Neural progenitor cell (in vitro differentiated cells): ENCODE data around the gene CCL8. TPM values are rescaled to one million over a fixed set of nuclear protein-coding genes. Genes with fewer than 3 reads are reported as not detected.

ENCODE experiments used
- DNase-seq: peaks from one replicate; pipeline ENCODE4 v3.0.0-alpha.2; 2016; ENCODE audit warnings: low spot score
- H2AFZ ChIP-seq: fragments of 200-600 bp; sonication (generic); replicated peaks from 2 replicates; pipeline ENCODE4 v1.6.1; 2016; ENCODE audit warnings: antibody characterized with exemption
- H3F3A ChIP-seq: fragments of 200-600 bp; sonication (generic); 2 replicates; pipeline ENCODE4 v1.6.1; 2016; ENCODE audit warnings: antibody characterized with exemption, low read depth
- H3K27ac ChIP-seq: fragments of 200-600 bp; sonication (generic); 2 replicates; pipeline ENCODE4 v1.5.1; 2016; ENCODE audit warnings: mild to moderate bottlenecking
- H3K27me3 ChIP-seq: fragments of 200-600 bp; sonication (generic); 2 replicates; pipeline ENCODE4 v1.6.1; 2016; ENCODE audit warnings: mild to moderate bottlenecking, moderate library complexity
- H3K36me3 ChIP-seq: fragments of 200-600 bp; sonication (generic); 2 replicates; pipeline ENCODE4 v1.5.1; 2016
- H3K4me1 ChIP-seq: fragments of 200-600 bp; sonication (generic); 2 replicates; pipeline ENCODE4 v1.6.1; 2016; ENCODE audit warnings: mixed run types
- H3K4me2 ChIP-seq: fragments of 200-600 bp; sonication (generic); 2 replicates; pipeline ENCODE4 v1.6.1; 2016
- H3K4me3 ChIP-seq: fragments of 200-600 bp; sonication (generic); 2 replicates; pipeline ENCODE4 v1.5.1; 2016
- H3K79me2 ChIP-seq: fragments of 200-600 bp; sonication (generic); 2 replicates; pipeline ENCODE4 v1.6.1; 2016; ENCODE audit warnings: low read depth
- H3K9ac ChIP-seq: fragments of 200-600 bp; sonication (generic); 2 replicates; pipeline ENCODE4 v1.6.1; 2016
- H3K9me3 ChIP-seq: fragments of 200-600 bp; sonication (generic); 2 replicates; pipeline ENCODE4 v1.5.1; 2016; ENCODE audit warnings: low read depth
- H4K20me1 ChIP-seq: fragments of 200-600 bp; sonication (generic); 2 replicates; pipeline ENCODE4 v1.6.1; 2016; ENCODE audit warnings: low read depth
- H3K27ac Mint-ChIP-seq: 3 replicates; pipeline ENCODE4 v1.8.0; 2021; ENCODE audit warnings: mixed read lengths
- H3K27me3 Mint-ChIP-seq: 2 replicates; pipeline ENCODE4 v1.8.0; 2022; ENCODE audit warnings: low read depth, mild to moderate bottlenecking, inconsistent platforms, moderate library complexity, mixed read lengths; ENCODE audit not compliant: insufficient read depth
- H3K36me3 Mint-ChIP-seq: 3 replicates; pipeline ENCODE4 v1.8.0; 2021; ENCODE audit warnings: mixed read lengths
- H3K4me1 Mint-ChIP-seq: 3 replicates; pipeline ENCODE4 v1.8.0; 2021; ENCODE audit warnings: mixed read lengths
- H3K4me3 Mint-ChIP-seq: 3 replicates; pipeline ENCODE4 v1.8.0; 2021; ENCODE audit warnings: mild to moderate bottlenecking, moderate library complexity, mixed read lengths
- H3K9me3 Mint-ChIP-seq: 3 replicates; pipeline ENCODE4 v1.8.0; 2020; ENCODE audit warnings: mixed read lengths
- CTCF ChIP-seq: fragments of 200-600 bp; sonication (generic); IDR thresholded peaks from 2 replicates; pipeline ENCODE4 v1.5.1; 2017; ENCODE audit warnings: antibody characterized with exemption, mild to moderate bottlenecking
- EZH2 ChIP-seq: fragments of 200-600 bp; sonication (generic); IDR thresholded peaks from 2 replicates; pipeline ENCODE4 v1.6.1; 2017; ENCODE audit warnings: antibody characterized with exemption, mild to moderate bottlenecking, moderate library complexity
- EZH2phosphoT487 ChIP-seq: fragments of 200-600 bp; sonication (generic); IDR thresholded peaks from 2 replicates; pipeline ENCODE4 v1.6.1; 2017; ENCODE audit warnings: antibody characterized with exemption
- total RNA-seq: library from RNA; depleted of rRNA; stranded (reverse); fragments of >200 nt; gene quantifications from 2 replicates; pipeline ENCODE4 v1.2.3, GENCODE V29; 2015; ENCODE audit warnings: low replicate concordance

CCL8 gene
- total RNA-seq, 1 donor from 2014 or later = not detected

GRCh38 chr17:34352191-34352590 is 33.0 kb downstream of the CCL8 start:
- TF ChIP-seq EZH2phosphoT487 (no peak), CTCF (no peak), EZH2 (no peak)
- no peak for DNase-seq
- Mint-ChIP-seq H3K9me3 (peaks cover 7% of the 10 kb centered on the region), H3K36me3 (no peaks in the 10 kb centered on the region), H3K4me1 (no peaks in the 10 kb centered on the region), H3K4me3 (no peak overlapping the region), H3K27me3 (peaks cover 8% of the 10 kb centered on the region), H3K27ac (no peak overlapping the region)
- Histone ChIP-seq H3K9ac (no peak overlapping the region), H3K4me2 (no peak overlapping the region), H3K4me3 (no peak overlapping the region), H3K4me1 (no peaks in the 10 kb centered on the region), H3K79me2 (no peaks in the 10 kb centered on the region), H2AFZ (no peak overlapping the region), H3K36me3 (no peaks in the 10 kb centered on the region), H3K27ac (no peak overlapping the region), H3K27me3 (no peaks in the 10 kb centered on the region), H3F3A (no peaks in the 10 kb centered on the region), H3K9me3 (no peaks in the 10 kb centered on the region), H4K20me1 (no peaks in the 10 kb centered on the region)

- H3K4me1 ChIP-seq = no peaks in the 10 kb centered on the region
- H3K36me3 ChIP-seq = no peaks in the 10 kb centered on the region
- H3K4me1 Mint-ChIP-seq = no peaks in the 10 kb centered on the region
- H3F3A ChIP-seq = no peaks in the 10 kb centered on the region
- no peaks in the 10 kb centered on the region for H3K9me3 ChIP-seq
- peaks cover 7% of the 10 kb centered on the region for H3K9me3 Mint-ChIP-seq
- H3K27me3 ChIP-seq = no peaks in the 10 kb centered on the region
- no peaks in the 10 kb centered on the region for H3K79me2 ChIP-seq
- H3K4me3 ChIP-seq = no peak overlapping the region
- no peak for DNase-seq
- H2AFZ ChIP-seq = no peak overlapping the region
- no peak overlapping the region for H3K27ac ChIP-seq
- no peak overlapping the region for H3K9ac ChIP-seq
- H3K36me3 Mint-ChIP-seq = no peaks in the 10 kb centered on the region
- H4K20me1 ChIP-seq = no peaks in the 10 kb centered on the region
- TF ChIP-seq CTCF = no peak
- TF ChIP-seq EZH2phosphoT487 = no peak
- TF ChIP-seq EZH2 = no peak
- no peak overlapping the region for H3K4me2 ChIP-seq
- H3K27me3 Mint-ChIP-seq = peaks cover 8% of the 10 kb centered on the region
- H3K27ac Mint-ChIP-seq = no peak overlapping the region
- H3K4me3 Mint-ChIP-seq = no peak overlapping the region
Observed at GRCh38 chr17:34354637-34355036, 35.4 kb downstream of the CCL8 start.

GRCh38 chr17:34356194-34356593 is 37.0 kb downstream of the CCL8 start, which contains the start of gene CCL13:
Gene CCL13 (plus strand): TSS chr17:34356480. CDS start chr17:34356527, 47 bp downstream.
- no peak within 1 kb of the TSS for H3K4me3 Mint-ChIP-seq
- peaks cover 8% of the 10 kb centered on the region for H3K27me3 Mint-ChIP-seq
- no peak for TF ChIP-seq CTCF
- TF ChIP-seq EZH2 = no peak
- no peak for TF ChIP-seq EZH2phosphoT487
- Histone ChIP-seq H3K79me2 (no peaks in the 10 kb centered on the region), H3F3A (no peaks in the 10 kb centered on the region), H4K20me1 (no peaks in the 10 kb centered on the region), H3K4me3 (no peak within 1 kb of the TSS), H3K4me2 (no peak within 1 kb of the TSS), H3K27me3 (no peaks in the 10 kb centered on the region), H2AFZ (no peak within 1 kb of the TSS), H3K27ac (no peak within 1 kb of the TSS), H3K4me1 (no peaks in the 10 kb centered on the region), H3K9me3 (no peaks in the 10 kb centered on the region), H3K9ac (no peak within 1 kb of the TSS), H3K36me3 (no peaks in the 10 kb centered on the region)
- no peaks in the 10 kb centered on the region for H3K4me1 Mint-ChIP-seq
- peaks cover 7% of the 10 kb centered on the region for H3K9me3 Mint-ChIP-seq
- H3K27ac Mint-ChIP-seq = no peak within 1 kb of the TSS
- no peak for DNase-seq
- H3K36me3 Mint-ChIP-seq = no peaks in the 10 kb centered on the region

GRCh38 chr17:34357398-34357797 is 38.2 kb downstream of the CCL8 start:
- Mint-ChIP-seq H3K36me3 (no peaks in the 10 kb centered on the region), H3K27ac (no peak overlapping the region), H3K4me1 (no peaks in the 10 kb centered on the region), H3K9me3 (peaks cover 7% of the 10 kb centered on the region), H3K27me3 (peaks cover 8% of the 10 kb centered on the region), H3K4me3 (no peak overlapping the region)
- no peak for DNase-seq
- no peak overlapping the region for H3K4me2 ChIP-seq
- H3K27me3 ChIP-seq = no peaks in the 10 kb centered on the region
- H3K9me3 ChIP-seq = no peaks in the 10 kb centered on the region
- no peaks in the 10 kb centered on the region for H4K20me1 ChIP-seq
- H3K4me3 ChIP-seq = no peak overlapping the region
- no peak overlapping the region for H3K27ac ChIP-seq
- H3K4me1 ChIP-seq = no peaks in the 10 kb centered on the region
- no peaks in the 10 kb centered on the region for H3K36me3 ChIP-seq
- H2AFZ ChIP-seq = no peak overlapping the region
- H3F3A ChIP-seq = no peaks in the 10 kb centered on the region
- H3K9ac ChIP-seq = no peak overlapping the region
- no peak for TF ChIP-seq EZH2
- no peak for TF ChIP-seq CTCF
- no peak for TF ChIP-seq EZH2phosphoT487
- H3K79me2 ChIP-seq = no peaks in the 10 kb centered on the region
